Measurements from ENCODE around the gene ADM2. TPM values are rescaled to one million over a fixed set of nuclear protein-coding genes. Genes with fewer than 3 reads are reported as not detected.
A peak's percentile ranks its signal among the peaks of the same experiment; 100 is the strongest.

Gene ADM2
- total and polyA plus RNA-seq, 2 of the 13 experiments (the other 11 are each of a cell fraction or from before 2014, with no cell fraction given), result 1.2 to 3.0 TPM

- no peak for TF ChIP-seq ETS1 (CRISPR knock-in tag; IDR thresholded peaks at IDR 0.05)
- peak; percentile 59; the same call in 1 of the 2 replicates for TF ChIP-seq POGK (CRISPR knock-in tag; conservative IDR thresholded peaks at IDR 0.05)
- TF ChIP-seq ETV5 (CRISPR knock-in tag; IDR thresholded peaks at IDR 0.05; ENCODE audit: borderline replicate concordance), result no peak
- TF ChIP-seq ZFX (CRISPR knock-in tag; IDR thresholded peaks at IDR 0.05; ENCODE audit: low read depth), result peak; percentile 48; the same call in 1 of the 2 replicates
- 0 out of 2 replicates have a peak, but pooled peaks have one; percentile 43 for TF ChIP-seq HIVEP1 (CRISPR knock-in tag; IDR thresholded peaks at IDR 0.05)
- peak; percentile 12; the same call in 1 of the 2 replicates for TF ChIP-seq UBTF (CRISPR knock-in tag; IDR thresholded peaks at IDR 0.05)
- peak; percentile 32; the same call in 1 of the 2 replicates for TF ChIP-seq PCBP1 (IDR thresholded peaks at IDR 0.05; ENCODE audit: borderline replicate concordance, low read depth, low read length)
- TF ChIP-seq HDAC1 (CRISPR knock-in tag; IDR thresholded peaks at IDR 0.05), result 0 out of 2 replicates have a peak, but pooled peaks have one; percentile 29
- TF ChIP-seq GABPB1 (CRISPR knock-in tag; IDR thresholded peaks at IDR 0.05), result peak; percentile 40; the same call in 1 of the 2 replicates
- TF ChIP-seq AGO1 (IDR thresholded peaks at IDR 0.05; ENCODE audit: low read depth, low read length, poor library complexity, severe bottlenecking), result peak; percentile 22
- TF ChIP-seq GATAD2A (CRISPR knock-in tag; IDR thresholded peaks at IDR 0.05), result peak; percentile 29; the same call in 1 of the 2 replicates
- 0 out of 2 replicates have a peak, but pooled peaks have one; percentile 1 for TF ChIP-seq FOXO1 (CRISPR knock-in tag; IDR thresholded peaks at IDR 0.05)
- TF ChIP-seq RBFOX2 (IDR thresholded peaks at IDR 0.05; ENCODE audit: low read depth, low read length), result peak; percentile 67
Measured at GRCh38 chr22:50482107-50483074, 1.0 kb downstream of the ADM2 start (continued).

Data from HepG2 (cell line).